Nephron progenitor cell (in vitro differentiated cells): ENCODE measurements around the gene ABTB2.
"Not testable (repeated sequence)": the region's sequence is repeated elsewhere in the genome, so short reads cannot be mapped to it uniquely, and the experiment has no call there.

Source experiments
- DNase-seq: peaks from one replicate; pipeline ENCODE4 v3.0.0; 2021
- H3K27ac Mint-ChIP-seq: 2 replicates; pipeline ENCODE4 v1.8.0; 2021; ENCODE audit warnings: mild to moderate bottlenecking, moderate library complexity, mixed read lengths
- H3K27me3 Mint-ChIP-seq: 2 replicates; pipeline ENCODE4 v1.8.0; 2021; ENCODE audit warnings: mild to moderate bottlenecking, low read depth, mixed read lengths; ENCODE audit not compliant: poor library complexity
- H3K36me3 Mint-ChIP-seq: 2 replicates; pipeline ENCODE4 v1.8.0; 2021; ENCODE audit warnings: low read depth, mixed read lengths
- H3K4me1 Mint-ChIP-seq: 2 replicates; pipeline ENCODE4 v1.8.0; 2021; ENCODE audit warnings: mixed read lengths
- H3K4me3 Mint-ChIP-seq: 2 replicates; pipeline ENCODE4 v1.8.0; 2021; ENCODE audit warnings: mild to moderate bottlenecking, moderate library complexity, mixed read lengths
- H3K9me3 Mint-ChIP-seq: 2 replicates; pipeline ENCODE4 v1.8.0; 2021; ENCODE audit warnings: mild to moderate bottlenecking, moderate library complexity, mixed read lengths
- TF ChIP-seq, protein P1 (sequence below): fragments of 200-600 bp; sonication (generic); IDR thresholded peaks from 2 replicates; pipeline ENCODE4 v1.5.0; 2021; ENCODE audit warnings: antibody characterized with exemption

The ABTB2 gene

DNA sequence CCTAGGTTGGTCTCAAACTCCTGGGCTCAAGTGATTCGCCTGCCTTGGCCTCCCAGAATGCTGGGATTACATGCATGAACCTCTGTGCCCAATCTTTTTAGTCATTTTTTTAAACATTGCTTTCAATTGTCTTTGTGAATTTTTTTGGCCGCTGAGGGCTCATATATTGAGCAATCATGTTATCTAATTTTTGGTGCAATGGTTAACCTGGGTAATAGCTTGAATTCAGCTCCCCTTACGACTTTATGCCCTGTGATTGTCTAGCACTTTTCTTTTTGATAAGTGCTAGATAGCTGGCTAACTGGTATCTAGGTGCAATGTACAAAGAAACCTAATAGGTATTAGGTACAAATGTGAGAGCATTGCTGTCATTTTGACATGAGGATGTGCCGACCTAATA lies 45.6 kb upstream of the ABTB2 start:
- Mint-ChIP-seq H3K27ac (no peak overlapping the region), H3K4me3 (no peak overlapping the region), H3K9me3 (peaks cover 13% of the 10 kb centered on the region), H3K4me1 (peaks cover 4% of the 10 kb centered on the region), H3K27me3 (peaks cover 16% of the 10 kb centered on the region), H3K36me3 (no peaks in the 10 kb centered on the region)
- no peak for DNase-seq
- TF ChIP-seq, protein P1, sequence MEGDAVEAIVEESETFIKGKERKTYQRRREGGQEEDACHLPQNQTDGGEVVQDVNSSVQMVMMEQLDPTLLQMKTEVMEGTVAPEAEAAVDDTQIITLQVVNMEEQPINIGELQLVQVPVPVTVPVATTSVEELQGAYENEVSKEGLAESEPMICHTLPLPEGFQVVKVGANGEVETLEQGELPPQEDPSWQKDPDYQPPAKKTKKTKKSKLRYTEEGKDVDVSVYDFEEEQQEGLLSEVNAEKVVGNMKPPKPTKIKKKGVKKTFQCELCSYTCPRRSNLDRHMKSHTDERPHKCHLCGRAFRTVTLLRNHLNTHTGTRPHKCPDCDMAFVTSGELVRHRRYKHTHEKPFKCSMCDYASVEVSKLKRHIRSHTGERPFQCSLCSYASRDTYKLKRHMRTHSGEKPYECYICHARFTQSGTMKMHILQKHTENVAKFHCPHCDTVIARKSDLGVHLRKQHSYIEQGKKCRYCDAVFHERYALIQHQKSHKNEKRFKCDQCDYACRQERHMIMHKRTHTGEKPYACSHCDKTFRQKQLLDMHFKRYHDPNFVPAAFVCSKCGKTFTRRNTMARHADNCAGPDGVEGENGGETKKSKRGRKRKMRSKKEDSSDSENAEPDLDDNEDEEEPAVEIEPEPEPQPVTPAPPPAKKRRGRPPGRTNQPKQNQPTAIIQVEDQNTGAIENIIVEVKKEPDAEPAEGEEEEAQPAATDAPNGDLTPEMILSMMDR: no peak

DNA sequence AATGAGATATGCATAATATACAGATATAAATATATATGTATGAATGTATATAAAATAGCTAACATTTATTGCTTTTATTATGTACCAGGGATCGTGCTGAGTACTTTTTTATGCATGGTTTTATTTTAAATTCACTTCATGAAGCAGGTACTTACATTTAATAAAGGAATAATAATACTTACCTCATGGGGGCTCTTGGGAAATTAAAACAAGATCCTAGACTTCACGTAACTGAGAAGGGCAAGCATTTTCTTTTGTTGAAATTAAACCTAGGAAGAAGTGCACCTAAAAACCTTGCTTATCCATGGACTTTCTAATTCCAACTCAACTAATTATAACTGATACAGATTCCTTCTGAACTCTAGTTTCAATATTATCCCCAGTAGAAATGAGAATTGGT lies 40.0 kb upstream of the ABTB2 start:
- no peak for DNase-seq
- Mint-ChIP-seq H3K27ac (no peak overlapping the region), H3K36me3 (no peaks in the 10 kb centered on the region), H3K4me1 (no peaks in the 10 kb centered on the region), H3K27me3 (peaks cover 7% of the 10 kb centered on the region), H3K9me3 (peaks cover 30% of the 10 kb centered on the region), H3K4me3 (no peak overlapping the region)
- TF ChIP-seq, protein P1: no peak

DNA sequence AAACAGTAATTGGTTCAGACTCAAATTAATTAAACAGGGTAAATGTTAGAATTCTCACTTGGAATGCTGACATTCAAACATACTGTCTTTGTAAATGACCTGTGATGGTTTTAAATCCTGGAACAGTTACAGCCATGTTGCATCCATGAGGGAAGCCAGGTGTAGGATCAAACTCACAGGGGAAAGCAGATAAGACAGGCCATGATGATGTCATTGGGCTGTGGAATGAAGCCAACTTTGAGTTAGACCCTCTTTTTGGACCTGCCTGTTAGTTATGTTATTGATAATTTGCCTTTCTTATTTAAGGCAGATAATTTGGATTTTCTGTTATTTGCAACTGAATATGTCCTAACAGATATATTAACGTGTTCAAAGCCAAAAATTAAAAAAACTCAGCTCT lies 39.3 kb upstream of the ABTB2 start:
- H3K9me3 Mint-ChIP-seq: peaks cover 34% of the 10 kb centered on the region
- DNase-seq: no peak
- no peaks in the 10 kb centered on the region for H3K36me3 Mint-ChIP-seq
- peaks cover 8% of the 10 kb centered on the region for H3K27me3 Mint-ChIP-seq
- H3K4me1 Mint-ChIP-seq: no peaks in the 10 kb centered on the region
- H3K4me3 Mint-ChIP-seq: no peak overlapping the region
- TF ChIP-seq, protein P1: no peak
- no peak overlapping the region for H3K27ac Mint-ChIP-seq

DNA sequence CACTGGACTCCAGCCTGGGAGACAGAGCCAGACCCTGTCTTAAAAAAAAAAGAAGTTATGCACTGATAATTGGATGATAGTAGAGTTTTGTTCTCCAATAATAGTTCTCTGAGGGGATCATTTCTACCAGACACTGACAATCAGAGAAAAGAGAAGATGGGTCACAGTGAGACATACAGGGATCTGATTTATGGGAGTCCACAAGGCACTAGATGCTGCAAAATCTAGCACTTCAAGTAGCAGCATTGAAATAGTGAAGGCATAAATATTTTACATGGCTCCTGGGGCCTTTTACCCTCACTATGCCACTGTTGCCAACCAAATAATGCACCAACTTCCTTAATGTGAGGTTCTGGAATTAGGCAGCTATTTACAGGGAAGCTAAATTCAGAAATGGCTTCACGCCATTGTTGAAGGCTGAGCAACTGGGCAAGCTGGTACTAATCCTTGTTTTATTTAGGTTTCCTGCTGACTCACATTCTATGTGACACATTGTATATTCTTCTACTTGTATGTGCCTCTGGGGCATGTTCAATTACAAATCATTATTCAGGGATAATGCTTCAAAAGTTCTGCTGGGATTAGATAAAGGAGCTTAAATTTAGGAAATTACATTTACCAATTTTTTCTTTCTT lies 38.2 kb upstream of the ABTB2 start:
- no peak overlapping the region for H3K27ac Mint-ChIP-seq
- H3K9me3 Mint-ChIP-seq: peaks cover 34% of the 10 kb centered on the region
- no peaks in the 10 kb centered on the region for H3K36me3 Mint-ChIP-seq
- H3K4me3 Mint-ChIP-seq: no peak overlapping the region
- no peak for DNase-seq
- TF ChIP-seq, protein P1: no peak
- H3K4me1 Mint-ChIP-seq: no peaks in the 10 kb centered on the region
- peaks cover 8% of the 10 kb centered on the region for H3K27me3 Mint-ChIP-seq

DNA sequence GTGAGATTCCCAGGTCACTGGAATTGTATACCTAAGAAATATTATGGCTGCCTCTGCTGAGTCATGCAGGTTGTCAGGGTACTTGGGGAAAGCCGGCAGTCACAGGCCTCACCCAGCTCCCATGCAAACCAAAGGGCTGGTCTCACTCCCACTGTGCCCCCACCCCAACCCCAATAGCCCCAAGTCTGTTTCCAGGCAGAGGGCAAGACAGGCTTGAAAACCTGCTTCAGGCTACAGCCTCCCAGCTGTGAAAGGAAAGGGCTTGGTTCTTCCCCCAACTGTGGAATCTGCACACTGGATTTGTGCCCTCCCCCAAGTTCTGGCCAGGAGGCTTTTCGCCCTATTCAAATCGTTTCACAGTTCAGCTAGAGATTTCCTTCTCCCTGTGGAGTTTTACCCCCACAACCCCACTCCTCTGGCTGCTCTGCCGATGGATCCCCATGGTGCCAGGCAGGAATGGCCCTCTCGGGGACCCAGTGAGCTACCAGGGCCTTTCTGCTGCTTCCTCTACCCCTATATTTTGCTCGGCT lies 37.0 kb upstream of the ABTB2 start:
- no peak overlapping the region for H3K27ac Mint-ChIP-seq
- H3K4me1 Mint-ChIP-seq: no peaks in the 10 kb centered on the region
- H3K36me3 Mint-ChIP-seq: no peaks in the 10 kb centered on the region
- no peak overlapping the region for H3K4me3 Mint-ChIP-seq
- peaks cover 29% of the 10 kb centered on the region for H3K9me3 Mint-ChIP-seq
- no peak for DNase-seq
- TF ChIP-seq, protein P1: no peak
- peaks cover 13% of the 10 kb centered on the region for H3K27me3 Mint-ChIP-seq

DNA sequence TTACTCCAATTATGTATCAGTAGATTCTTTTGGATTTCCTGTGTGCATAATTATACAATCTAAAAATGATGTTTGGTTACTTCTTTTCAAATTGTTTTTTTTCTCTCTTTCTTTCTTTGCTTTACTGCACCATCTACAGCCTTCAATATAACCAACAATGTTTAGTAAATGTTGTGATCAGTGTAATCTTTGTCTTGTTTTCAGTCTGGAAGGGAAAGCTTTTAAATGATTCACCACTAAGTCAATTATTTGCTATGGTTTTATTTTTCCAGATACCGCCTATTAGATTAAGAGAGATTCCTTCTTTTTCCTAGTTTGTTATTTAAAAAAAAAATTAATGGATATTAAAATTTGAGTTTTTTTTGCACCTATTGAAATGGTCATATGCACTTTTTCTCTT lies 29.8 kb upstream of the ABTB2 start:
- no peaks in the 10 kb centered on the region for H3K4me1 Mint-ChIP-seq
- TF ChIP-seq, protein P1: no peak
- H3K4me3 Mint-ChIP-seq: no peak overlapping the region
- DNase-seq: no peak
- H3K36me3 Mint-ChIP-seq: no peaks in the 10 kb centered on the region
- peaks cover 14% of the 10 kb centered on the region for H3K27me3 Mint-ChIP-seq
- peaks cover 18% of the 10 kb centered on the region for H3K9me3 Mint-ChIP-seq
- H3K27ac Mint-ChIP-seq: no peak overlapping the region

DNA sequence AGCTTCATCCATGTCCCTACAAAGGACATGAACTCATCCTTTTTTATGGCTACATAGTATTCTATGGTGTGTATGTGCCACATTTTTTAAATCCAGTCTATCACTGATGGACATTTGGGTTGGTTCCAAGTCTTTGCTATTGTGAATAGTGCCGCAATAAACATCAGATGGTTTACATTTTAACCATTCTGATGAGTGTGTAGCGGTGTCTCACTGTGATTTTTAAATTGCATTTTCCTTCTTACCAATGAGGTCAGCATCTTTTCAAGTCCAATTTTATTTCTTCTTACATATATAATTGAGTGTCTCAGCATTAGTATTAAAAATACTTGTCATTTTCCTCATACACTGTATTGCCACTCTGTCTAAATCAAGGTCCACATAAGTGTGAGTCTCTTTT lies 28.5 kb upstream of the ABTB2 start:
- H3K4me3 Mint-ChIP-seq, H3K4me1 Mint-ChIP-seq, H3K36me3 Mint-ChIP-seq, H3K27ac Mint-ChIP-seq, DNase-seq: not testable (repeated sequence)
- Mint-ChIP-seq H3K9me3 (peaks cover 17% of the 10 kb centered on the region), H3K27me3 (peaks cover 14% of the 10 kb centered on the region)
